HepG2 (cell line): ENCODE data around the gene MBL2. TPM values are rescaled to one million over a fixed set of nuclear protein-coding genes. Genes with fewer than 3 reads are reported as not detected.

Source experiments
- CSRNP1 ChIP-seq: sonication (generic); formaldehyde crosslinking; IDR thresholded peaks from 2 replicates; pipeline ENCODE4 v1.8.1; 2023; ENCODE audit warnings: mild to moderate bottlenecking, missing genetic modification reagents
- DZIP1 ChIP-seq: sonication (generic); formaldehyde crosslinking; IDR thresholded peaks from 2 replicates; pipeline ENCODE4 v1.5.0; 2020; ENCODE audit warnings: mild to moderate bottlenecking, missing genetic modification reagents
- GABPA ChIP-seq, 2 experiments: IDR thresholded peaks; 2 replicates each; pipeline ENCODE4 v1.6.1; 2011 to 2016; ENCODE audit warnings: low read depth in 2 of 2, low read length in 1 of 2, missing biosample characterization in 1 of 2, missing genetic modification characterization in 1 of 2
- ISL2 ChIP-seq: sonication (generic); formaldehyde crosslinking; IDR thresholded peaks from 2 replicates; pipeline ENCODE4 v1.5.0; 2020; ENCODE audit warnings: missing genetic modification reagents
- KDM6A ChIP-seq: IDR thresholded peaks from 2 replicates; pipeline ENCODE4 v1.6.1; 2016; ENCODE audit warnings: low read depth
- MAX ChIP-seq: IDR thresholded peaks from 2 replicates; pipeline ENCODE4 v1.6.1; 2012; ENCODE audit warnings: inconsistent platforms
- MAZ ChIP-seq, 2 experiments: sonication (generic) in 1 of 2; formaldehyde crosslinking in 1 of 2; IDR thresholded peaks; 2 replicates each; pipeline versions ENCODE4 v1.5.0 to v1.6.1; 2012 to 2020; ENCODE audit warnings: low read depth in 2 of 2, mild to moderate bottlenecking in 2 of 2, borderline replicate concordance in 1 of 2, improper control_type of control experiment in 1 of 2, low read length in 1 of 2, missing genetic modification reagents in 1 of 2, moderate library complexity in 1 of 2
- MXD4 ChIP-seq: IDR thresholded peaks from 2 replicates; pipeline ENCODE4 v1.6.1; 2016; ENCODE audit warnings: mild to moderate bottlenecking, missing biosample characterization, missing genetic modification reagents
- MYNN ChIP-seq: sonication (generic); formaldehyde crosslinking; IDR thresholded peaks from 2 replicates; pipeline ENCODE4 v1.4.0; 2020; ENCODE audit warnings: mild to moderate bottlenecking, low read depth, missing genetic modification reagents
- NCOA2 ChIP-seq: sonication (generic); formaldehyde crosslinking; IDR thresholded peaks from 2 replicates; pipeline ENCODE4 v1.8.0; 2022; ENCODE audit warnings: inconsistent platforms
- PTBP1 ChIP-seq: fragments of 200-400 bp; formaldehyde crosslinking; IDR thresholded peaks from 2 replicates; pipeline ENCODE4 v1.6.1; 2018; ENCODE audit warnings: low read length, low read depth; ENCODE audit not compliant: poor library complexity, severe bottlenecking
- RFXAP ChIP-seq: sonication (generic); formaldehyde crosslinking; IDR thresholded peaks from 2 replicates; pipeline ENCODE4 v1.4.0; 2020; ENCODE audit warnings: missing genetic modification reagents, borderline replicate concordance
- SSRP1 ChIP-seq: IDR thresholded peaks from 2 replicates; pipeline ENCODE4 v1.6.1; 2016; ENCODE audit warnings: control low read depth
- ZC3H4 ChIP-seq: sonication (generic); formaldehyde crosslinking; IDR thresholded peaks from 2 replicates; pipeline ENCODE4 v1.4.0; 2020; ENCODE audit warnings: missing genetic modification reagents, borderline replicate concordance
- ZFP41 ChIP-seq: sonication (generic); formaldehyde crosslinking; IDR thresholded peaks from 2 replicates; pipeline ENCODE4 v1.4.0; 2020; ENCODE audit warnings: mild to moderate bottlenecking, missing genetic modification reagents, borderline replicate concordance
- ZNF12 ChIP-seq: sonication (generic); formaldehyde crosslinking; IDR thresholded peaks from 2 replicates; pipeline ENCODE4 v1.5.0; 2020; ENCODE audit warnings: missing genetic modification reagents
- ZNF256 ChIP-seq: sonication (generic); formaldehyde crosslinking; conservative IDR thresholded peaks from 2 replicates; pipeline ENCODE4 v1.4.0; 2020; ENCODE audit warnings: missing genetic modification reagents
- ZNF280B ChIP-seq: sonication (generic); formaldehyde crosslinking; IDR thresholded peaks from 2 replicates; pipeline ENCODE4 v1.5.0; 2020; ENCODE audit warnings: missing genetic modification reagents, mild to moderate bottlenecking, borderline replicate concordance
- ZNF501 ChIP-seq: sonication (generic); formaldehyde crosslinking; IDR thresholded peaks from 2 replicates; pipeline ENCODE4 v1.5.1; 2020; ENCODE audit warnings: mild to moderate bottlenecking, moderate library complexity, missing genetic modification reagents
- ZNF547 ChIP-seq: sonication (generic); formaldehyde crosslinking; IDR thresholded peaks from 2 replicates; pipeline ENCODE4 v1.5.1; 2020; ENCODE audit warnings: mild to moderate bottlenecking, missing genetic modification reagents
- ZNF572 ChIP-seq: sonication (generic); formaldehyde crosslinking; IDR thresholded peaks from 2 replicates; pipeline ENCODE4 v1.5.1; 2020; ENCODE audit warnings: mild to moderate bottlenecking, missing genetic modification reagents
- ZNF740 ChIP-seq: sonication (generic); formaldehyde crosslinking; IDR thresholded peaks from 2 replicates; pipeline ENCODE4 v1.4.0; 2020; ENCODE audit warnings: missing genetic modification reagents
- ZNF788 ChIP-seq: sonication (generic); formaldehyde crosslinking; IDR thresholded peaks from 2 replicates; pipeline ENCODE4 v1.5.0; 2020; ENCODE audit warnings: mild to moderate bottlenecking, missing genetic modification reagents, borderline replicate concordance
- polyA plus RNA-seq, 8 experiments: library from polyadenylated mRNA; depleted of rRNA in 3 of 8; stranded (reverse) in 7 of 8; unstranded in 1 of 8; fragments of >200 nt; fragmentation: Illumina TruSeq in 4 of 8; extraction: Trizol in 4 of 8; gene quantifications; 2 replicates each; pipeline versions ENCODE4 v1.2.1 to v1.2.3, GENCODE V29; 2011 to 2016; ENCODE audit warnings: low read depth in 4 of 8, missing spikeins in 1 of 8, mixed read lengths in 1 of 8; ENCODE audit not compliant: insufficient read depth in 1 of 8
- total RNA-seq, 5 experiments: library from RNA; depleted of rRNA; stranded (reverse); fragments of >200 nt; fragmentation: Illumina TruSeq; extraction: Trizol; gene quantifications; 2 replicates each; pipeline ENCODE4 v1.2.3, GENCODE V29; 2016; ENCODE audit warnings: low read depth in 1 of 5

The MBL2 gene
- total and polyA plus RNA-seq, 2 of the 13 experiments (the other 11 are each of a cell fraction or from before 2014, with no cell fraction given) = 9.6 to 16.2 TPM

GRCh38 chr10:52779541-52780390 is 7.2 kb upstream of the MBL2 start (continued):
- no peak for TF ChIP-seq ZNF280B
- TF ChIP-seq CSRNP1 (CRISPR knock-in tag) = no peak
- TF ChIP-seq ZC3H4 (CRISPR knock-in tag) = no peak
- TF ChIP-seq ZNF12 = no peak
- TF ChIP-seq MXD4 = no peak
- no peak for TF ChIP-seq KDM6A (CRISPR knock-in tag)
- 0 out of 2 replicates have a peak, but pooled peaks have one; percentile 54 for TF ChIP-seq SSRP1 (CRISPR knock-in tag)
- no peak for TF ChIP-seq DZIP1 (CRISPR knock-in tag)
- no peak for TF ChIP-seq NCOA2
- TF ChIP-seq GABPA (IDR thresholded peaks at IDR 0.05; ENCODE audit: low read depth, low read length) = no peak
- no peak for TF ChIP-seq GABPA (CRISPR knock-in tag; IDR thresholded peaks at IDR 0.05; ENCODE audit: low read depth)
- 0 out of 2 replicates have a peak, but pooled peaks have one; percentile 41 for TF ChIP-seq MAZ (IDR thresholded peaks at IDR 0.05; ENCODE audit: borderline replicate concordance, low read depth, low read length)
- no peak for TF ChIP-seq MAZ (CRISPR knock-in tag; IDR thresholded peaks at IDR 0.05; ENCODE audit: low read depth)
- 0 out of 2 replicates have a peak, but pooled peaks have one; percentile 69 for TF ChIP-seq ZNF501 (CRISPR knock-in tag)
- TF ChIP-seq ZFP41 (CRISPR knock-in tag) = no peak
- no peak for TF ChIP-seq ZNF740
- no peak for TF ChIP-seq ZNF547 (CRISPR knock-in tag)
- no peak for TF ChIP-seq MAX
- 0 out of 2 replicates have a peak, but pooled peaks have one; percentile 67 for TF ChIP-seq RFXAP
- no peak for TF ChIP-seq PTBP1
- no peak for TF ChIP-seq MYNN (CRISPR knock-in tag)
- no peak for TF ChIP-seq ZNF788 (CRISPR knock-in tag)
- TF ChIP-seq ZNF572 (CRISPR knock-in tag) = no peak
- 0 out of 2 replicates have a peak, but pooled peaks have one; percentile 22 for TF ChIP-seq ISL2 (CRISPR knock-in tag)
- TF ChIP-seq ZNF256 (CRISPR knock-in tag) = no peak
